Immature natural killer cell (primary cell): ENCODE results near the gene CTSS. TPM values are rescaled to one million over a fixed set of nuclear protein-coding genes. Genes with fewer than 3 reads are reported as not detected.
"Not testable (repeated sequence)": the region's sequence is repeated elsewhere in the genome, so short reads cannot be mapped to it uniquely, and the experiment has no call there.

Experiments
- DNase-seq, 3 donors: peaks; one replicate each; pipeline ENCODE4 v3.0.0; 2022; ENCODE audit warnings: mixed read lengths in 1 of 3
- H3K27ac Mint-ChIP-seq, 6 donors: one replicate each; pipeline ENCODE4 v1.8.0; 2020; ENCODE audit warnings: mixed read lengths in 6 of 6, mild to moderate bottlenecking in 5 of 6, inconsistent platforms in 4 of 6, moderate library complexity in 3 of 6
- H3K27me3 Mint-ChIP-seq, 3 donors: one replicate each; pipeline ENCODE4 v1.8.0; 2020 to 2021; ENCODE audit warnings: low read depth in 3 of 3, mild to moderate bottlenecking in 3 of 3, mixed read lengths in 3 of 3, moderate library complexity in 3 of 3, inconsistent platforms in 1 of 3
- H3K36me3 Mint-ChIP-seq, 3 donors: one replicate each; pipeline ENCODE4 v1.8.0; 2020; ENCODE audit warnings: mixed read lengths in 3 of 3, inconsistent platforms in 2 of 3, mild to moderate bottlenecking in 2 of 3
- H3K4me1 Mint-ChIP-seq, 2 donors: one replicate each; pipeline ENCODE4 v1.8.0; 2020; ENCODE audit warnings: inconsistent platforms in 2 of 2, mild to moderate bottlenecking in 2 of 2, mixed read lengths in 2 of 2, moderate library complexity in 1 of 2
- H3K4me3 Mint-ChIP-seq, 5 donors: one replicate each; pipeline ENCODE4 v1.8.0; 2020; ENCODE audit warnings: mild to moderate bottlenecking in 5 of 5, mixed read lengths in 5 of 5, inconsistent platforms in 3 of 5, moderate library complexity in 3 of 5
- H3K9me3 Mint-ChIP-seq, 6 donors: one replicate each; pipeline ENCODE4 v1.8.0; 2020; ENCODE audit warnings: mild to moderate bottlenecking in 6 of 6, mixed read lengths in 6 of 6, inconsistent platforms in 4 of 6, moderate library complexity in 3 of 6
- polyA plus RNA-seq, 3 donors: library from polyadenylated mRNA; unstranded; fragments of 300-500 nt; fragmentation: Illumina TruSeq; gene quantifications; one replicate each; pipeline ENCODE4 v1.2.3, GENCODE V29; 2021

The CTSS gene
- polyA plus RNA-seq, 3 donors from 2014 or later, result 162 to 235 (median 177) TPM

DNA sequence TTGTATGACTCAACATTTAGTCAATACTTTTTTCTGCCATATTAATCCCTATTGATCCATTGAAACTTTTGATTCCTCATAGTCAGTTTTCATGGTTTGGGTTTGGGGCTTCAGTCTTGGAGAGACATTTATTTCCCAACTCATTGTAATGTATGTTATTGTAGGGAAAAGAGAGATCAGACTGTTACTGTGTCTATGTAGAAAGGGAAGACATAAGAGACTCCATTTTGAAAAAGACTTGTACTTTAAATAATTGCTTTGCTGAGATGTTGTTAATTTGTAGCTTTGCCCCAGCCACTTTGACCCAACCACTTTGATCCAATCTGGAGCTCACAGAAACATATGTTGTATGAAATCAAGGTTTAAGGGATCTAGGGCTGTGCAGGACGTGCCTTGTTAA lies 56.5 kb downstream of the CTSS start:
- not testable (repeated sequence) for H3K36me3 Mint-ChIP-seq, H3K9me3 Mint-ChIP-seq, H3K27me3 Mint-ChIP-seq, H3K27ac Mint-ChIP-seq, H3K4me1 Mint-ChIP-seq, H3K4me3 Mint-ChIP-seq, DNase-seq

DNA sequence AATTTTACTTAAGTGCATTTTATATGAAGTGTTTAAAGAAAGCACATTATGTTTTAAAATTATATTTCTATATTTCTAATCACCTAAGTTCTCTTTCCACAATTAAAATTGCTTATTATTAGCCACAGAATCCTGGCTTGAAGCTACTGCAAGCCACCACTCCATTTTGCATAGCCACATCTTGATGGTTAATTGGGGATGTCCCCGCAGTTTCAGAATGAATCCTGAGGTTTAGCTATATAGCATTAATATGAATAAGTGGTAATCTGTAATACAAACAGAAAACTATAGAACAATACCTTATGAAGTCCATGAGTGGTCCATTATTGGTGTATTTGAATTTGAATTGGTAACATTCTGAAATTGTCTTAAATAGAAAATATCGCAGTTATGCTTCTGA lies 57.0 kb downstream of the CTSS start:
- Mint-ChIP-seq H3K4me3 (no peak overlapping the region), H3K27me3 (peaks cover 0 to 2% (median 1%) of the 10 kb centered on the region in 3 donors), H3K9me3 (no peaks in the 10 kb centered on the region), H3K27ac (no peak overlapping the region), H3K4me1 (no peaks in the 10 kb centered on the region), H3K36me3 (no peaks in the 10 kb centered on the region)
- no peak for DNase-seq

GRCh38 chr1:150706091-150706490 lies 59.5 kb downstream of the CTSS start:
- Mint-ChIP-seq H3K36me3 (no peaks in the 10 kb centered on the region), H3K4me1 (no peaks in the 10 kb centered on the region)

DNA sequence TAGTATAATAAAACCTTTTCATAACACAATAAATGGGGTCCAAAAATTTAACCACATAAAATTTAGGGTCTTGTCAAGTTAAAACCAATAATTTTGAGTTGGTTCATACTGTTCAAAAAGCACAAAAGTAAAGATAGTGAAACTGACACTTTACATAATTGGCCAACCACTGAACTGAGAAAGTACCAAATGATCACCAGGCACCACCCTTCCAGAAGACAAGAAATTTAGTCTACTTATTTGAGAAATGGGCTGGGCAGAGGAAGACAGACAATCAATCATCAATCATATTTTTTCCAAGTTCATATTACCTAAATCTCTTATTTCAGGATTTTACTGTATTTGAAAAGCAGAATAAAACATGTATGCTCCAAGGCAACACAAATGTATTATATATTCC lies 62.2 kb downstream of the CTSS start:
- H3K4me1 Mint-ChIP-seq, result no peaks in the 10 kb centered on the region
- H3K9me3 Mint-ChIP-seq, result no peaks in the 10 kb centered on the region
- H3K27me3 Mint-ChIP-seq, result peaks cover 0 to 6% (median 3%) of the 10 kb centered on the region in 3 donors
- no peak for DNase-seq
- no peak overlapping the region for H3K4me3 Mint-ChIP-seq
- no peaks in the 10 kb centered on the region for H3K36me3 Mint-ChIP-seq
- no peak overlapping the region for H3K27ac Mint-ChIP-seq

More at GRCh38 chr1:150706091-150706490, 59.5 kb downstream of the CTSS start:
- Mint-ChIP-seq H3K4me3 (no peak overlapping the region), H3K27me3 (peaks cover 0 to 4% (median 3%) of the 10 kb centered on the region in 3 donors), H3K27ac (peak overlapping the region in 1 of 6 donors; percentile 3), H3K9me3 (no peaks in the 10 kb centered on the region)
- DNase-seq, result no peak

DNA sequence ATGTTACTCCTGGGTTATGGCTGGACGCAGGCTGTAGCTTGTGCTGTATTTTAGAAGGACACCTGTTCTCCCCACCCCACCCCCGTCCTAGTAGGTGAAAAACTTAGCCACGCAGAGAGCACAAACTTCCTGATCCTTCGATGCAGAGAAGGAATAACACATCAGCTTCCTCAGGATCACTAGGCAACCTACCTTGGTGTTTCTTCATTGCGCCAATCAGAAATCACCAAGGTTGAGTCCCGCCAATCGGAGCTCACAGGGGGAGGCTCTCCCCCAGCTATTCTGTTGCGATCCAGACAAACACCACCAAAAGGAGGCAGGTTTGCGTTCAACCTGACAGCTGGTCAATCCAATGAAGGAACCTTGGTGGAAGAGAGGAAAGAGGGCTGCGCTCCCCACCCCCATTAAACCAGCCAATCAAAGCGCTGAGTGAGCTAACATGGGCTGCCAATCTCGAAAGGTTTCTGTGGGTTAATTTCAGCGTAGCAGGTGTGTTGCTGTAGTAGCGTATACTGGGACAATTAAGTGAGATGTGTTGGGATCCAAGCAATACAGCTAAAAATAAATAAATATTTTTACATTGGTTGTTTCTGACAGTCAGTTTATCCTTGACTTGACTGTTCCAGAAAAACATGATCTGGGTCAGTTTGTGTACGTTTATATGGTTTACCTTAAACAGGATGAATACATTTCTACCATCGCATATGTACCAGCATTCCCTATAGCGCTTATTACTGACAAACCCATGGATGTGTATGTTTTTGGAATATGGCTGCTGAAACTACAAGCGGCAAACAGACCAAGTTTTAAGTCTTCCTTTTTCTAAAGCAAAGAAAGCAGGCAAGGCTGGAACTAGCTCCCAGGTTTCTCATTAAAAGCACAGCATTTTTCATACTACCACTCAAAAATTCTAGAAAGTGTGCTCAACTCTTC lies 68.3 kb downstream of the CTSS start, which contains the start of gene GOLPH3L:
TSS of gene GOLPH3L (minus strand) at position 160 of the 933 bp plus-strand sequence. CDS start 2,316 bp downstream, outside the sequence.
- Mint-ChIP-seq H3K4me1 (peaks cover 24 to 37% of the 10 kb centered on the region in 2 donors), H3K36me3 (peaks cover 0 to 12% (median 4%) of the 10 kb centered on the region in 3 donors), H3K27me3 (peaks cover 3 to 6% (median 4%) of the 10 kb centered on the region in 3 donors), H3K9me3 (no peaks in the 10 kb centered on the region), H3K4me3 (peak within 1 kb of the TSS; percentile 95 to 99 (median 99)), H3K27ac (peak within 1 kb of the TSS; percentile 88 to 99 (median 96))
- peak; percentile 89 to 91 (median 90) for DNase-seq

DNA sequence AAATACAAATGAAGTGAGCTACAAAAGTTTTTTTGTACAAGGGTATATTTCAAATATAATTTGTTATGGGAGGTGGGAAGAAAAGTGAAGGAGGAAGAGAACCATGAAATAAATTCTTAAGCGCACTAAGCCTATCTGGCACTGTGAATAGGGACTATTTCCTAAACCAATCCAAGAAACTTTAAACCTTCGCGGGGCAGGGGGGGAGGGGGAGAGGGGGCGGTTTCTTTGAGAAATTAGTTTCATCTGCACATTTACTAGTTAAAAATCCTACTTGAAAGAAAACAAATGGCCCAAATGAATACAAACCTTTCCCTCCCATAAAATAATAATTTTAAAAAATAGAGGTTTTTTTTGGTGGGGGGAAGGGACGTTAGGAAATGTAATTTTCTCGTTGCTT lies 69.0 kb downstream of the CTSS start:
- Mint-ChIP-seq H3K36me3 (peaks cover 1 to 13% (median 4%) of the 10 kb centered on the region in 3 donors), H3K9me3 (no peaks in the 10 kb centered on the region), H3K27me3 (peaks cover 3 to 6% (median 4%) of the 10 kb centered on the region in 3 donors), H3K27ac (peak overlapping the region; percentile 88 to 99 (median 96)), H3K4me3 (peak overlapping the region; percentile 95 to 99 (median 99)), H3K4me1 (peaks cover 24 to 37% of the 10 kb centered on the region in 2 donors)
- peak in 1 of 3 donors; percentile 1 for DNase-seq

DNA sequence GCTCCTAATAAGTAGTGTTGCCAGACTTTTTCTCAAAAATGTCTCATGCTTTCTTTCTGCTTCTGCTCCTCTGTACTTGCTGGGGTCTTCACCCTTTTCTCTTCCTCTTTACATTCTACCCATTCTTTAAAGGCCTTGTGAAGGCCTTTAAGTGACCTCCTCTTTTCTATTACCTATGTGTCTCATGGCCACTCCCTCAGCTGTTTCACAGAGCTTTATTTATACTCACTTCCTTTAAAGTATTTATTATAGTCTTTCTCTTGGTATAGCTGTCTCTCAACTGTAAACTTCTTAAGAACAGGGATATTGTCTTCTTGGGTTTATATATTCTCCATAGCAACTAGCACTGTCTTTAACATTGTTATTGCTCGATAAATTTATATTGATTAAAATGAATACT lies 69.4 kb downstream of the CTSS start:
- H3K27ac Mint-ChIP-seq, result peak overlapping the region; percentile 46 to 97 (median 86)
- no peak for DNase-seq
- H3K36me3 Mint-ChIP-seq, result peaks cover 4 to 15% (median 5%) of the 10 kb centered on the region in 3 donors
- H3K4me1 Mint-ChIP-seq, result peaks cover 24 to 37% of the 10 kb centered on the region in 2 donors
- H3K9me3 Mint-ChIP-seq, result no peaks in the 10 kb centered on the region
- peak overlapping the region; percentile 90 to 99 (median 98) for H3K4me3 Mint-ChIP-seq
- H3K27me3 Mint-ChIP-seq, result peaks cover 3 to 6% (median 4%) of the 10 kb centered on the region in 3 donors

DNA sequence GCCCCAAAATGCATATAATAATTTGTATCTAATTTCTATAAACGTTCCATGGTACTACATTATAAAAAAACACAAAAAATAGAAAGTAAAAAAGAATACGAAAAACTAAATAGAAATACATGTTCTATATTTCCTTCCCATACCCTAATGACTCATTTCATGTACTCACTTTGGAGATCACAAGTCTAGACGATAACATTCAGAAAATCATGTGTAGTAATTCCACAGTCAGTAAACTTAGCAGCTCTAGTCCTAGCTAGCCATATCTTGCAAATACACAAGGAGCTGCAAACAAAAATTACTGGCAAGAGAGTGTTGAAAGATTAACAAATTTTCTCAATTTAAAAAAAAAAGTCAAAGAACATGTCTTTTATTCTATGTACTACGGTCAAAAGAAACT lies 70.0 kb downstream of the CTSS start:
- no peaks in the 10 kb centered on the region for H3K9me3 Mint-ChIP-seq
- peaks cover 3 to 6% (median 4%) of the 10 kb centered on the region in 3 donors for H3K27me3 Mint-ChIP-seq
- DNase-seq, result no peak
- H3K4me3 Mint-ChIP-seq, result peak overlapping the region in 4 of 5 donors; percentile 5 to 42 (median 20)
- H3K4me1 Mint-ChIP-seq, result peaks cover 24 to 40% of the 10 kb centered on the region in 2 donors
- peaks cover 5 to 18% (median 5%) of the 10 kb centered on the region in 3 donors for H3K36me3 Mint-ChIP-seq
- H3K27ac Mint-ChIP-seq, result peak overlapping the region in 3 of 6 donors; percentile 47 to 62 (median 51)

- Mint-ChIP-seq H3K27ac (no peak overlapping the region), H3K27me3 (peaks cover 3 to 4% (median 3%) of the 10 kb centered on the region in 3 donors), H3K9me3 (no peaks in the 10 kb centered on the region), H3K4me3 (no peak overlapping the region), H3K36me3 (peaks cover 5 to 30% (median 11%) of the 10 kb centered on the region in 3 donors), H3K4me1 (peaks cover 21 to 40% of the 10 kb centered on the region in 2 donors)
- DNase-seq, result no peak
Observed at GRCh38 chr1:150692720-150693119, 72.9 kb downstream of the CTSS start.

GRCh38 chr1:150688763-150689162 lies 76.8 kb downstream of the CTSS start:
- peak overlapping the region in 2 of 6 donors; percentile 1 to 15 for H3K27ac Mint-ChIP-seq
- H3K4me3 Mint-ChIP-seq, result no peak overlapping the region
- H3K36me3 Mint-ChIP-seq, result peaks cover 5 to 28% (median 11%) of the 10 kb centered on the region in 3 donors
- DNase-seq, result no peak
- H3K27me3 Mint-ChIP-seq, result peaks cover 0 to 3% (median 0%) of the 10 kb centered on the region in 3 donors
- no peaks in the 10 kb centered on the region for H3K9me3 Mint-ChIP-seq
- H3K4me1 Mint-ChIP-seq, result peaks cover 13 to 30% of the 10 kb centered on the region in 2 donors

DNA sequence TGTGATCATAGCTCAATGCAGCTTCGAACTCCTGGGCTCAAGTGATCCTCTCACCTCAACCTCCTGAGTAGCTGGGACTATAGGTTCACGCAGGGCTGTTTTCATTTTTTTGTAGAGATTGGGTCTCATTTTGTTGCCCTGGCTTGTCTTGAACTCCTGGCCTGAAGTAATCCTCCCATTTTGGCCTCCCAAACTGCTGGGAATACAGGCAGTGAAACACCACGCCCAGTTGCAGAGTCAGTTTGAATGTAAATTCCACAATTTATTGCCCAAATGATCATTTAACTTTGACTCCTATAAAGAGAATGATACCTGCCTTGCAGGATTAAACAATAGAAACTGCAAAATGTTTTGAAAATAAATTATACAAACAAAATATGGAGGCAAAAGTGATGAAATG lies 79.3 kb downstream of the CTSS start:
- H3K4me3 Mint-ChIP-seq, result no peak overlapping the region
- no peaks in the 10 kb centered on the region for H3K9me3 Mint-ChIP-seq
- peaks cover under 1 to 19% (median 7%) of the 10 kb centered on the region in 3 donors for H3K36me3 Mint-ChIP-seq
- H3K27me3 Mint-ChIP-seq, result peaks cover 0 to 4% (median 0%) of the 10 kb centered on the region in 3 donors
- H3K27ac Mint-ChIP-seq, result no peak overlapping the region
- H3K4me1 Mint-ChIP-seq, result peaks cover 19 to 37% of the 10 kb centered on the region in 2 donors
- DNase-seq, result no peak

GRCh38 chr1:150683914-150684313 lies 81.7 kb downstream of the CTSS start:
- Mint-ChIP-seq H3K4me3 (peak overlapping the region; percentile 56 to 73 (median 62)), H3K36me3 (peaks cover 3 to 13% (median 6%) of the 10 kb centered on the region in 3 donors), H3K9me3 (no peaks in the 10 kb centered on the region), H3K4me1 (peaks cover 19 to 31% of the 10 kb centered on the region in 2 donors), H3K27me3 (peaks cover 0 to 4% (median 0%) of the 10 kb centered on the region in 3 donors), H3K27ac (peak overlapping the region; percentile 73 to 89 (median 84))
- peak; percentile 34 to 44 (median 39) for DNase-seq
